Heart left ventricle (tissue), 16 donors: ENCODE data around the gene RNASEH2B. TPM values are rescaled to one million over a fixed set of nuclear protein-coding genes. Genes with fewer than 3 reads are reported as not detected.

Experiments
- ATAC-seq, 4 donors: fragments of 200-7000 bp; cut with Tn5 transposase; one replicate each; pipeline ENCODE4 v1.9.1; 2020 to 2022; ENCODE audit warnings: moderate library complexity in 4 of 4, mild to moderate bottlenecking in 3 of 4, moderate number of reproducible peaks in 1 of 4
- DNase-seq, 5 donors: peaks; one replicate each; pipeline ENCODE4 v3.0.0-alpha.2; 2020
- H3K27ac ChIP-seq, 12 donors: fragments of 200-600 bp; sonication (generic) in 4 of 12; one replicate each; pipeline versions ENCODE4 v1.5.0 to v1.8.0; 2016 to 2022; ENCODE audit warnings: mild to moderate bottlenecking in 2 of 12
- H3K27me3 ChIP-seq, 9 donors: fragments of 200-600 bp; sonication (generic) in 2 of 9; one replicate each; pipeline versions ENCODE4 v1.5.1 to v1.8.0; 2016 to 2022; ENCODE audit warnings: mild to moderate bottlenecking in 3 of 9
- H3K36me3 ChIP-seq, 9 donors: fragments of 200-600 bp; sonication (generic) in 2 of 9; one replicate each; pipeline versions ENCODE4 v1.5.0 to v1.8.0; 2018 to 2022; ENCODE audit warnings: mild to moderate bottlenecking in 2 of 9
- H3K4me1 ChIP-seq, 12 donors: fragments of 200-600 bp; sonication (generic) in 4 of 12; one replicate each; pipeline versions ENCODE4 v1.5.0 to v1.8.0; 2016 to 2022; ENCODE audit warnings: mild to moderate bottlenecking in 3 of 12
- H3K4me3 ChIP-seq, 12 donors: fragments of 200-600 bp; sonication (generic) in 4 of 12; one replicate each; pipeline versions ENCODE4 v1.5.0 to v1.8.0; 2017 to 2022; ENCODE audit warnings: mild to moderate bottlenecking in 9 of 12, moderate library complexity in 4 of 12
- H3K9me3 ChIP-seq, 12 donors: fragments of 200-600 bp; sonication (generic) in 4 of 12; one replicate each; pipeline versions ENCODE4 v1.5.0 to v1.8.0; 2016 to 2022; ENCODE audit warnings: mild to moderate bottlenecking in 1 of 12
- CTCF ChIP-seq, 12 donors: fragments of 200-600 bp; sonication (generic) in 4 of 12; IDR thresholded peaks; one replicate each; pipeline versions ENCODE4 v1.5.0 to v1.8.0; 2018 to 2022; ENCODE audit warnings: antibody characterized with exemption in 12 of 12, mild to moderate bottlenecking in 5 of 12
- POLR2A ChIP-seq, 2 donors: fragments of 450-650 bp; IDR thresholded peaks; one replicate each; pipeline ENCODE4 v1.6.1; 2017; ENCODE audit warnings: antibody characterized with exemption in 2 of 2, mild to moderate bottlenecking in 2 of 2, moderate library complexity in 2 of 2
- WGBS, 4 donors: extraction: QIAGEN DNeasy Blood & Tissue Kit in 2 of 4; methylation state at CpG; one replicate each; pipeline versions ENCODE4 v1.1.5 to v1.1.7; 2013 to 2018; 5-methylcytosine and 5-hydroxymethylcytosine counted together
- intact Hi-C, 10 donors: fragments of 100-400 bp; cut with DNase I; formaldehyde crosslinking; loops; one replicate each; pipeline versions ENCODE4 v1.11.1 to v1.14.2; 2022
- polyA plus RNA-seq, 2 donors: library from polyadenylated mRNA; stranded (reverse); fragments of 200-250 nt; gene quantifications; one replicate each; pipeline ENCODE4 v1.2.3, GENCODE V29; 2013
- total RNA-seq, 9 donors: library from RNA; depleted of rRNA in 2 of 9; stranded (reverse); fragments of >200 nt in 2 of 9; fragmentation: NEBNext Ultra II Directional in 3 of 9; extraction: Animal tissue kit (Norgen Biotek cat#: 25700) in 3 of 9; gene quantifications; one replicate each; pipeline versions ENCODE4 v1.1.0 to v1.2.4, GENCODE V29; 2016 to 2023
- donor health status: ischemic (EF 13 %, LVEDD 7.1; RV severe dilation, severe dysfunction).
- donor health status: healthy with polysubstance abuse.
- donor health status: DM: no; HTN: yes; CAD: no.
- donor health status: DM: no; HTN: no; CAD: no.
- donor health status: ischemic (EF 25% LVEDD 6.9; RV normal size, moderate dysfunction).
- donor health status: ischemic (EF 25% LVEDD 5.7; RV mildly dilated, moderate dysfunction).
- donor health status: healthy.
- donor health status: DM: yes; HTN: yes; CAD: no.
- donor health status: ischemic (EF 35%, LVEDD 5.7; RV mildly dilated, moderate dysfunction).
- donor health status: nonischemic (EF 11% LVEDD 7.7; RV severe dilation, severe dysfunction).
- donor health status: DM: yes; HTN: yes; CAD: no.
- donor health status: PGD.
- donor health status: ischemic (EF 29% LVEDD 5.4; RV normal size, mild dysfunction).
- donor health status: nonischemic (EF 23%, LVEDD 6.1; RV moderate dilation, normal function).

RNASEH2B gene
- total and polyA plus RNA-seq, 11 donors, result 22.7 to 61.9 (median 43.4) TPM

GRCh38 chr13:50993371-50993770, 83.8 kb downstream of the RNASEH2B start:
- Histone ChIP-seq H3K9me3 (no peaks in the 10 kb centered on the region), H3K4me3 (no peak overlapping the region), H3K4me1 (peaks cover 0 to 40% (median 16%) of the 10 kb centered on the region in 12 donors), H3K27me3 (no peaks in the 10 kb centered on the region), H3K36me3 (no peaks in the 10 kb centered on the region), H3K27ac (peak overlapping the region in 1 of 12 donors; percentile 13)
- TF ChIP-seq CTCF (IDR thresholded peaks at IDR 0.05) (no peak), POLR2A (IDR thresholded peaks at IDR 0.05) (no peak)
- ATAC-seq (no peak), DNase-seq (no peak)
- 72 to 80% (median 75%) methylated on average over 2 of the region's 2 CpGs for WGBS, 4 donors
- intact Hi-C loops, result loop anchor here in 2 of 10 donors (5.0 kb wide), 2 partner anchors 74 to 79 kb away; no protein-coding TSS in a partner anchor

DNA sequence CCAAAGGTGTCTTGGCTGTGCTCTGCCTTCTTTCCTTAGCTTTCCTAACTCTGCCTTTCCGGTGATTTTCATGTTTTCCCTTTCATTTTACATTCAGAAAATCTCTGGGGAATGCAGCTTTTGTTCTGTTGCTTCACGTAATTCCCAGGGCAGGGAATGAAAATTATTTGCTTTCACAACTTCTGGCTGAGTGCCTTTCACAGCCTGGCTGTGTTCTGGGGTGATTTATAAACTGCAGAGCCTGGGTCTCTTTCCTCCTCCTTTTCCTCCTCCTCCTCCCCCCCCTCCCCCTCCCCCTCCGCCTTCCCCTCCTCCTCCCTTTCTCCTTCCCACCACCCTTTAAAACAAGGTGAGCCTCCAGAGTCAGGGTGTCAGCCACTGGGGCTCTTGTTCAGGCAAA, 84.3 kb downstream of the RNASEH2B start:
- WGBS, 4 donors, result 41 to 57% (median 52%) methylated on average over 3 of the region's 3 CpGs
- H3K9me3 ChIP-seq, result no peaks in the 10 kb centered on the region
- no peak overlapping the region for H3K4me3 ChIP-seq
- peaks cover 0 to 40% (median 16%) of the 10 kb centered on the region in 12 donors for H3K4me1 ChIP-seq
- ATAC-seq, result peak in 1 of 4 donors; percentile 30
- DNase-seq, result no peak
- H3K27ac ChIP-seq, result peak overlapping the region in 1 of 12 donors; percentile 13
- intact Hi-C loops, result loop anchor here in 2 of 10 donors (5.0 kb wide), 2 partner anchors 73 to 78 kb away; no protein-coding TSS in a partner anchor
- H3K36me3 ChIP-seq, result no peaks in the 10 kb centered on the region
- no peaks in the 10 kb centered on the region for H3K27me3 ChIP-seq
- TF ChIP-seq POLR2A (IDR thresholded peaks at IDR 0.05) (no peak), CTCF (IDR thresholded peaks at IDR 0.05) (no peak)

DNA sequence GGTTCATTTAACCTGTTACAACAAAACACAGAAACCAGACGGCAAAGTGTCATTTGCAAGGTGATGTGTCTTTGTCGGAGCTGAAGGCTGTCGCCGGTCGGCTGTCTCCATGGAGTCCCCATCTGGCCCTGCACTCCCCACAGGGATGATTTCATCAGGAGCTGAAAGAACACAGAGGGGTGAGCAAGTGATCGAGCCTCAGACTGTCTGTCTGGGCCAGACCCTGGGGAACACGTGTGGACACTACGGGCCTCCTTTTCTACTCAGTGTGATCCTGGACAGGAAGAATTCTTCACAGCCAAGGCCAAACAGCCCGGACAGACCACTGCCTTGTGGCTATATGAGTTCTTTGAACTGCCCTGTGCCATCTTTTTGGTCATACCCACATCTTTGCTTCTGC, 85.1 kb downstream of the RNASEH2B start:
- H3K4me1 ChIP-seq, result peaks cover 0 to 34% (median 16%) of the 10 kb centered on the region in 12 donors
- TF ChIP-seq CTCF (IDR thresholded peaks at IDR 0.05) (no peak), POLR2A (IDR thresholded peaks at IDR 0.05) (no peak)
- no peaks in the 10 kb centered on the region for H3K36me3 ChIP-seq
- intact Hi-C loops, result loop anchor here in 2 of 10 donors (5.0 kb wide), 2 partner anchors 73 to 78 kb away; no protein-coding TSS in a partner anchor
- WGBS, 4 donors, result 71 to 78% (median 76%) methylated on average over 9 of the region's 9 CpGs
- H3K27me3 ChIP-seq, result no peaks in the 10 kb centered on the region
- no peak overlapping the region for H3K27ac ChIP-seq
- no peak overlapping the region for H3K4me3 ChIP-seq
- peak in 1 of 5 donors; percentile 42 for DNase-seq
- ATAC-seq, result peak in 1 of 4 donors; percentile 67
- no peaks in the 10 kb centered on the region for H3K9me3 ChIP-seq

DNA sequence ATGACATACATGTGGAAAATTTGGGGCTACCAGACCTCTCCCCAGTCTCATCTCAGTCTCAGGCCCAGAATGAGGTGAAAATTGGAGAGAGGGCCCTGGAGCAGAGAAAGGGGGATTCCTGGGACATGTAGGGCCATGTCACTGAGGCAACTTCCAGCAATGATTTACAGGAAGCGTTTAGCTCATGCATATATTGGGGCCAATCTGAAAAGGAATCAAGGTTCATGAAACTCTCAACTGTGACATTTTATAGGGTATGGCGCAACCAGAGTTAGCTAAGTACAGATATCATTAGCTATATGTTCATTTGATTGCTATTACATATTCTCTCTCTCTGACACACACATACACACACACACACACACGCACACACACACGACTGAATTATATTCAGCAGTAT, 86.3 kb downstream of the RNASEH2B start:
- no peak for ATAC-seq

More for the DNA sequence above, 86.3 kb downstream of the RNASEH2B start:
- H3K4me1 ChIP-seq, result peaks cover 0 to 31% (median 11%) of the 10 kb centered on the region in 12 donors
- TF ChIP-seq POLR2A (IDR thresholded peaks at IDR 0.05) (no peak), CTCF (IDR thresholded peaks at IDR 0.05) (no peak)
- intact Hi-C loops, result no loop called here
- WGBS, 4 donors, result 91 to 97% (median 94%) methylated on average over 4 of the region's 4 CpGs
- H3K36me3 ChIP-seq, result no peaks in the 10 kb centered on the region
- no peaks in the 10 kb centered on the region for H3K27me3 ChIP-seq
- no peak overlapping the region for H3K4me3 ChIP-seq
- no peak overlapping the region for H3K27ac ChIP-seq
- no peaks in the 10 kb centered on the region for H3K9me3 ChIP-seq
- DNase-seq, result no peak
